Effector CD8-positive, alpha-beta T cell (primary cell): ENCODE results near the gene TRIM10.
"Not testable (repeated sequence)": the region's sequence is repeated elsewhere in the genome, so short reads cannot be mapped to it uniquely, and the experiment has no call there.

ENCODE experiments used
- DNase-seq: peaks from one replicate; lab custom pipeline; 2025; lab: John Stamatoyannopoulos, UW

Gene TRIM10

DNA sequence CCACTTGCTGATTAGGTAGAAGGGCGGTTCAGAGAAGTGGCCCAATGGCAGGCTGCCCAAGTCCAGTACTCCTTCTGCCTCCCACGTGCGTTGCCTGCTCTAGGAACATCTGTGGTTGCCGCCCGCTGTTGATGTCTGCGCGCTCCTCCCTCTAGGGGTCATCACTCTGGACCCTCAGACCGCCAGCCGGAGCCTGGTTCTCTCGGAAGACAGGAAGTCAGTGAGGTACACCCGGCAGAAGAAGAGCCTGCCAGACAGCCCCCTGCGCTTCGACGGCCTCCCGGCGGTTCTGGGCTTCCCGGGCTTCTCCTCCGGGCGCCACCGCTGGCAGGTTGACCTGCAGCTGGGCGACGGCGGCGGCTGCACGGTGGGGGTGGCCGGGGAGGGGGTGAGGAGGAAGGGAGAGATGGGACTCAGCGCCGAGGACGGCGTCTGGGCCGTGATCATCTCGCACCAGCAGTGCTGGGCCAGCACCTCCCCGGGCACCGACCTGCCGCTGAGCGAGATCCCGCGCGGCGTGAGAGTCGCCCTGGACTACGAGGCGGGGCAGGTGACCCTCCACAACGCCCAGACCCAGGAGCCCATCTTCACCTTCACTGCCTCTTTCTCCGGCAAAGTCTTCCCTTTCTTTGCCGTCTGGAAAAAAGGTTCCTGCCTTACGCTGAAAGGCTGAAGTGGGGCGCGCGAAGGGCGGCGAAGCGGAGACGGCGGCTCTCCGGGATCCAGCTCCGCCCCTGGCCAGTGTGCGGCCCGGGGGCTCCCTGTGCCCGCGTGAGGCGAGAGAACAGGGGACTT, 10.9 kb upstream of the TRIM10 start:
- DNase-seq = no peak

DNA sequence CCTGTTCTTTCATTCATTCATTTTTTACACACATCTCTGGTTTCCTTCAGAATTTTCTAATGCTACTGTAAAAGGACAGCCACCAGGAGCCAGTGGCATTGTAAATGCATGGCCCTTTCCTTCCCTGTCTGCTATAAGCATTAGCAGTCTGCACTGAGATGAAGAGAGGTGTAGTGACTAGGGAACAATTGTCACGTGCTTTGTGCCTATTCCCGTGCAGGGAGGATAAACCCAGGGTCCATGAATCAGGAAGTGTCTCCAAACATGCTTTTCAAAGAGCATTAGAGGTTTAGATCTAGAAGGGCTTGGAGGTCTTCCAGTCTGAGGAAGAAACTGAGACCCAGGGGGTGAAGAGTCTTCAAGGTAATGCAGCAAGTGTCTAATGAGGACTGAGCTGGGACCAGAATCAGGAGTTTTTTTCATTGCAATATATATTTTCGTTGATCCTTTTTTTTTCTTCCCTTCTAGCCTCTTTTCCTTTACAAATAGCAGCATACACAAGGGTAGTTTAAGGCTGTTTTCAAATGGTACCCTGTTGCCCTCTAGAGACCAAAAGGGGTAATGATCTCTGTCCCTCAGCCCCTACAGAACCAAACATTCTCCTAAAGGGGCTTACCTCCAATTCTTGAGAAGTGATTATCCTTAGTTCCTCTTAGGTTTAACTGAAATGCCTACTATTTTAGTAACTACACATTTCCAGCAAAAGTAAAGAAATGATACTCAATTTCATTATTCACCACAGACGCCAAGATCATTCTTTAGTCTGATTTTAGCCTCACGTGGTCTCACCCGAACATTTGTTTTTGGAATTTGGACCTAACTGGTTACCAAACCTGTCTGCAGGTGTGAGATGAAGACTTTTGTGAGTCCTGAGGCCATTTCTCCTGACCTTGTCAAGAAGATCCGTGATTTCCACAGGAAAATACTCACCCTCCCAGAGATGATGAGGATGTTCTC, 8.9 kb upstream of the TRIM10 start:
- DNase-seq = no peak

GRCh38 chr6:30168741-30169140, 7.7 kb upstream of the TRIM10 start:
- no peak for DNase-seq

- DNase-seq = no peak
Observed at GRCh38 chr6:30167101-30167500, 6.1 kb upstream of the TRIM10 start.

DNA sequence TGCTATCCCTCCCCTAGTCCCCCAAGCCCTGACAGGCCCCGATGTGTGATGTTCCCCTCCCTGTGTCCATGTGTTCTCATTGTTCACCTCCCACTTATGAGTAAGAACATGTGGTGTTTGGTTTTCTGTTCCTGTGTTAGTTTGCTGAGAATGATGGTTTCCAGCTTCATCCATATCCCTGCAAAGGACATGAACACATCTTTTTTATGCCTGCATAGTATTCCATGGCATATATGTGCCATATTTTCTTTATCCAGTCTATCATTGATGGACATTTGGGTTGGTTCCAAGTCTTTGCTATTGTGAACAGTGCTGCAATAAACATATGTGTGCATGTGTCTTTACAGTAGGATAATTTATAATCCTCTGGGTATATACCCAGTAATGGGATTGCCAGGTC, 4.2 kb upstream of the TRIM10 start:
- not testable (repeated sequence) for DNase-seq

DNA sequence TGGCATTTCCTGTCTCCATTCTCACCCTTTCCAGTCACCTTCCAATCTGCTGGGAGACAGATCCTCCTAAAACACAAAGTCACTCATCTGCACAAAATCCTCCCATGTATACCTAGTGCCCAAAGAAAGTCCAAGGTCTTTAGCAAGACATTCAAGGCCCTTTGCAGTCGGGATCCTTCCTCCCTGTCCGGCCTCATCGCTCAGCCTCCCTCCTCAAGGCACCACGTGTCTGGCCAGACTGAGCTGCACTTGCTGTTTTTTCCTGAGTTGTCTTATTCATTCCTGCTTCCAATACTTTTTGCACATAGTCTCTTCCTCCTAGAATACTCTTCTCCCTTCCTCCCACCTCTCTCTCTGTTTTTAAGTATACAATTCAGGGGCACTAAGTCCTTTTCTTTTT, 3.7 kb upstream of the TRIM10 start:
- no peak for DNase-seq

GRCh38 chr6:30163918-30164654, 3.1 kb upstream of the TRIM10 start:
- DNase-seq = no peak

GRCh38 chr6:30163090-30163917, 2.3 kb upstream of the TRIM10 start, which contains the start of gene TRIM15:
TSS of gene TRIM15 (plus strand) at chr6:30163546. CDS start at chr6:30163685, 139 bp downstream.
- DNase-seq = peak; percentile 6

DNA sequence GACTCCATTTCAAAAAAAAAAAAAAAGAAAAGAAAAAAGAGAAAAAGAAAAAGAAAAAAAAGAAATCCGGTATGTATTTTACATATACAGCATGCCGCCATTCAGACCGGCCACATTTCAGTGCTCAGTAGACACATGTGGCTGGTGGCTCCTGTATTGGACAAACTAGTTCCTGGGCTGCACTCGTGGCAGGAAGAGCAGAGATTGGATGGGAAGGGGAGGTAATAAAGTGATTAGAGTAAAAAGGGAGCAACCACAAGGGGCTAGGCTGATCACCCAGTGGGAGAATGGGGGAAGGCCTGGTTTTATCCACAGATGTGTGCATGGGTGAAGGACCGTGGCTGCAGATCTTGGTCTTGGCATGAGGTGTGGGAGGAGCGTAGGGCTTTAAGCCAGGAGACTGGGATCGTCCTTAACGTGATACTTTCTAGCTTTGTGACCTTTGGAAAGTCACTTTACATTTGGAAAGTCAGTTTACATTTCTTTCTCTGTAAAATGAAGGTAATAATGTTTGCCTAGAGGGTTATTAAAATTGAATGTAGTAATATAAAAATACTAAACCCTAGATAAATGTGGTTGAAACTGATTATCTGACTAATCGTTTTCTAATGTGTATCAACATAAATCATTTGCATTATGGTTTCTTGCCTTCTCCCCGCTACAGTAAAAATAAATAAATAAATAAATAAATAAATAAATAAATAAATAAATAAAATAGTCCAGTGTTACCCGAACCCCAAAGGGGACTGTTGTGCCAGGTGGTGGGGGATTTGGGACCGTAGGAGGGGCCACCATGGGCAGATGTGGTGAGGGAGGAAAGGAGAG, 1.5 kb upstream of the TRIM10 start:
- no peak for DNase-seq

DNA sequence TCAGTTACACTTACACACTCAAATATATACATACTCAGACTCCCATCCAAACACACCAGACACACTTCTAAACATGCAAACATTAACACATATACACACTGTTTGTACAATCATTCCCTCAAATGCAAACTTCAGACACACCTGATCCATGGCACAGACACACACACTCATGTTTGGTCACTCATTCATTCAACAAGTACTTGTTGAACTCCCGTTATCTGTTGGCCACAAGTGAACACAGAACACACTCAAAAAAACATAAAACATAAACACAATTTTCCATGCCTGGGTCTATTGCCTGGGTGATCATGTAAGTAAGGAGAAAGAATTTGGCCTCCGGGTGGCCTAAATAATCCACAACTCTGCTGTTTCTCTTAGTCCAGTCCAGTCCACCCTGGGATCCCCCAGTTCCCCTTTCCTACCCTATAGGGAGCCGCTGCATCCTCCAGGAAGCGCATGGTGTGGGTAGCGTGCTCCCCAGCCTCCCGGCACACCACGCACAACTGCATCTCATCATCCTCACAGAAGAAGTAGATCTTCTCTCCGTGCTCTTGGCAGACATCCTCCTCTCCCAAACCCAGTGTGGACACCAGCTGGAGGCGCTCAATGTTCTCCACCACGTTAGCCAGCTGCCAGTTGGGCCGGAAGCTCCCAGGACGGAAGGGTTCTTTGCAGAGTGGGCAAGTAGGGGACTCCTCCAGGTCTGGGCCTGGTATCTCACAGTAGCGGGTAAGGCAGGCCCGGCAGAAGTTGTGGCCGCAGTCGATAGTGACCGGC, 815 bp downstream of the TRIM10 start:
- DNase-seq = no peak

GRCh38 chr6:30158475-30159040, 2.5 kb downstream of the TRIM10 start:
- DNase-seq = no peak

- DNase-seq = no peak
Observed at GRCh38 chr6:30157999-30158398, 3.0 kb downstream of the TRIM10 start.

DNA sequence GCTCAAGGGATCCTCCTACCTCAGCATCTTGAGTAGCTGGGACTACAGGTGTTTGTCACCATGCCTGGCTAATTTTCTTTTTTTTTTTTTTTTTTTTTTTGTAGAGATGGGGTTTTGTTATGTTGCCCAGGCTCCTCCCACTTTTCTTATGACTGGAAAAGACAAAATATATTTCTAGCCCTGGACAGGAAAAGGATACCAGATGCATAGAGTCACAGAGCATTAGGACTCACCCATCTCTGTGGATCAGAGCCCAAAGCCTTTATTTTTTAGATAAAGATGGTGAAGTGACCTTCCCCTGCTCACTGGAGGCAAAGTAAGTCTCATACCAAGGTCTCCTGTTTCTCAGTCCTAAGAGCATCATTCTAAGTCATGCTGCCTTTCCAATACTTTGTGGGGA, 3.4 kb downstream of the TRIM10 start:
- DNase-seq = no peak

- DNase-seq = no peak
Observed at GRCh38 chr6:30156774-30157173, 4.2 kb downstream of the TRIM10 start.

DNA sequence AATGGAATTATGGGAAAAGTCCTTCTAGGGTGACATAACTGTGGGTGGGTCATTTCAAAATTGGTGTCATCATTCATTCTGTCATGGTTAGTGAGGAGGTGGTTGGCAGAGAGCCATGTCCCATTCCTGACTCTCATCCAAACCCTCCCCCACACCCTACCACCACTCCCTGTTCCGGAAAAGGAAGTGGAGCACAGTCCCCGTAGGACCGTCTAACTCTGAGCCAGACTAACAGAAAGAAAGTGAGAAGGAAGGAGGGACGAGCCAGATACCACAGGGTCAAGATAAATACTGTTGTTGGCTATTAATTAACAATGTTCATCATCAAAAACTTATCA, 4.8 kb downstream of the TRIM10 start:
- DNase-seq = no peak

- DNase-seq = no peak
Observed at GRCh38 chr6:30155520-30156261, 5.3 kb downstream of the TRIM10 start.

DNA sequence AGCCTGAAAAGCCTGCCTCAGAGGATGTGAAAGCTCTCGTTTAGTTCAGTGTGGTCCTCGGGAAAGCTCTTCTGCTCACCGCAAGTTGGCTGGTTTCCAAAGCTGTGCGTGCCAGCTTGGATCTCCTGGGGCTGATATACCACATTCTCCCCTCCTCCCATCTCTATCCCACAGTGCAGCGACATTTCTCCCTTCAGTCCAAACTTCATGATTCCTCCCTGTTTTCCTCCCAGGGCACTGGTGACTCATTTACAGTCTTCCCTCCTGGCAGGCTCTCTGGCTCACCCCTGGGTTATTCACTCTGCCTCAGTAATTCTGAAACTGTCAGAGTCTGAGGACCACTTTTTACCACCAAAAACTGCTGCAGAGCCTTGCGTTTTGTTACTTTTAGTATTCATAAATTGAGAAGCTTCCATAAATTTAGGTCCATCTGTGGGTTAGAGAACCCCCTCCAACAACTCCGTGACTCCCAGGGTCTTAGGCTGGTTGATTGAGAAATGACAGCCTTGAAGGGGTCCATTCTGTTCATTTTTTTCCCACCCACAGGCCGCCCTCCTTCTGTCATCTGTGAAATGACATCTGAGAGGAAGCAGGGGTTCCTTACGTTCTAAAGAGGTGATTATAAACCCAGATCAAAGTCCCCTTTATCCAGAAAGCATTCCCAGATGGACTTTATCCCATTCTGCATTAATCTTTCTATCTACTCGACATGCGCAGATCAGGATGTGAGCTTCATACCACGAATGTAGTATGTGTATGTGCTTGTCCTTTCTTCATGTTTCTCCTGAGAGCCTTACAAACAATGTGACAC, 6.1 kb downstream of the TRIM10 start:
- no peak for DNase-seq

- DNase-seq = no peak
Observed at GRCh38 chr6:30154061-30154460, 7.0 kb downstream of the TRIM10 start.
